ENCODE data around the gene ZHX3. TPM values are rescaled to one million over a fixed set of nuclear protein-coding genes. Genes with fewer than 3 reads are reported as not detected.

ZHX3 gene
- total RNA-seq, 1 experiment from 2014 or later: 21.5 TPM

DNA sequence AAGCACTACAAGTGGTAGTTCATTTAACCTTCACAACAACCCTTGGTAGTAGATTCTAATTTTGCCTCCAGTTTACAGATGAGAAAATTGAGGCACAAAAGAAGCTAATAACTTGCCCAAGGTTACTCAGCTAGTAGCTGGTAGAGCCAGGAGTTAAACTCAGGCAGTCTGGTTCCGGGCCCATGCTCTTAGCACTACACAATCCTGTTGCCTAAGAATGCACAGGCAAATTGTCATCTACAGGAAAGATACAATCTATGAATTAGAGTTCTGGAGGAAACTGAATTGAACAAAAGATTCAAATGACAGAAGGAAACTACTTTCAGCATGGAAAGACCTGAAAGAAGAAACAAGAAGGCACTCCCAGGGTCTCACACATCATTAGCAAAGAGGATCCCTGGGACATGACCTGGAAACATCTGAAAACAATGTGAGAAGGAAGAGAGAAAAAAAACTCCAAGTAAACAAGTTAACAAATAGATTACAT is 56.8 kb downstream of the ZHX3 start:
- intact Hi-C loops (cut with micrococcal nuclease; ENCODE audit: unreplicated experiment): no loop called here
- no peak overlapping the region for H2AFZ ChIP-seq
- no peaks in the 10 kb centered on the region for H3K4me1 ChIP-seq (replicated peaks; ENCODE audit: insufficient read depth)
- no peak for DNase-seq
- H3K27ac ChIP-seq: no peak overlapping the region
- no peaks in the 10 kb centered on the region for H3K79me2 ChIP-seq (ENCODE audit: low read depth)
- no peaks in the 10 kb centered on the region for H3K9me3 ChIP-seq (ENCODE audit: insufficient read depth, low read depth)
- BruUV-seq (replicated peaks): no TSS peak
- H3K4me2 ChIP-seq: no peak overlapping the region
- no peak overlapping the region for H3K4me3 ChIP-seq
- ChIA-PET POLR2A (ENCODE audit: unreplicated experiment) (no interaction called here), CTCF (interaction anchor here (0.5 kb wide), 1 partner anchor 272 kb away, joined by 5 read pairs; no protein-coding TSS in a partner anchor)
- no peaks in the 10 kb centered on the region for H3K36me3 ChIP-seq (ENCODE audit: low read depth)
- H4K20me1 ChIP-seq (ENCODE audit: insufficient read depth): no peaks in the 10 kb centered on the region
- no peaks in the 10 kb centered on the region for H3F3A ChIP-seq (ENCODE audit: insufficient read depth, low read depth)
- H3K27me3 ChIP-seq (ENCODE audit: insufficient read depth, low read depth): no peaks in the 10 kb centered on the region
- no peak for TF ChIP-seq EZH2 (IDR thresholded peaks at IDR 0.05; ENCODE audit: low read depth)
- TF ChIP-seq, protein P1, sequence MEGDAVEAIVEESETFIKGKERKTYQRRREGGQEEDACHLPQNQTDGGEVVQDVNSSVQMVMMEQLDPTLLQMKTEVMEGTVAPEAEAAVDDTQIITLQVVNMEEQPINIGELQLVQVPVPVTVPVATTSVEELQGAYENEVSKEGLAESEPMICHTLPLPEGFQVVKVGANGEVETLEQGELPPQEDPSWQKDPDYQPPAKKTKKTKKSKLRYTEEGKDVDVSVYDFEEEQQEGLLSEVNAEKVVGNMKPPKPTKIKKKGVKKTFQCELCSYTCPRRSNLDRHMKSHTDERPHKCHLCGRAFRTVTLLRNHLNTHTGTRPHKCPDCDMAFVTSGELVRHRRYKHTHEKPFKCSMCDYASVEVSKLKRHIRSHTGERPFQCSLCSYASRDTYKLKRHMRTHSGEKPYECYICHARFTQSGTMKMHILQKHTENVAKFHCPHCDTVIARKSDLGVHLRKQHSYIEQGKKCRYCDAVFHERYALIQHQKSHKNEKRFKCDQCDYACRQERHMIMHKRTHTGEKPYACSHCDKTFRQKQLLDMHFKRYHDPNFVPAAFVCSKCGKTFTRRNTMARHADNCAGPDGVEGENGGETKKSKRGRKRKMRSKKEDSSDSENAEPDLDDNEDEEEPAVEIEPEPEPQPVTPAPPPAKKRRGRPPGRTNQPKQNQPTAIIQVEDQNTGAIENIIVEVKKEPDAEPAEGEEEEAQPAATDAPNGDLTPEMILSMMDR (conservative IDR thresholded peaks at IDR 0.05): no peak
- 0 out of 2 replicates have a peak, but pooled peaks cover 4% of the 10 kb centered on the region for H3K9me2 ChIP-seq (ENCODE audit: insufficient read depth)

DNA sequence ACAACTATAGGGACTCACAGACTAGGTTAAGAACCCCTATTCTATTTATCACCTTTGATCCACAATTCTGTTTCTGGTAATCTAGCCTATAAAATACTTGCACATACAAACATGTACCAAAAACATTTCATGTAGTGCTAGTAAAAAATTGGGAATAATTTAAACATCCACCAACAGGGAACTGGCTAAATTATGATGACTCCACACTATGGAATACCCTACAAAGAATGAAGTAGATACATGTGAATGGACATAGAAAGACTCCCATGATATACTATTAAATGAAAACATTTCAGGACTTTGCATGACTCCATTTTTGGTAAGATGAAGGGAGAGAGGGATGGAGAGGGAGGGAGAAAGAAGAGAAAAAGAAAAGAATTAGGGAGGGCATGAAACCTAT is 58.2 kb downstream of the ZHX3 start:
- H3K36me3 ChIP-seq (ENCODE audit: low read depth): no peaks in the 10 kb centered on the region
- CTCF ChIA-PET: no interaction called here
- H3K4me2 ChIP-seq: no peak overlapping the region
- intact Hi-C loops (cut with micrococcal nuclease; ENCODE audit: unreplicated experiment): no loop called here
- H3K27me3 ChIP-seq (ENCODE audit: insufficient read depth, low read depth): no peaks in the 10 kb centered on the region
- TF ChIP-seq, protein P1 (conservative IDR thresholded peaks at IDR 0.05): no peak
- no peak for TF ChIP-seq EZH2 (IDR thresholded peaks at IDR 0.05; ENCODE audit: low read depth)
- H3K79me2 ChIP-seq (ENCODE audit: low read depth): no peaks in the 10 kb centered on the region
- no peak overlapping the region for H3K4me3 ChIP-seq
- no peaks in the 10 kb centered on the region for H4K20me1 ChIP-seq (ENCODE audit: insufficient read depth)
- H3K27ac ChIP-seq: no peak overlapping the region
- BruUV-seq (replicated peaks): no TSS peak
- no peaks in the 10 kb centered on the region for H3K9me3 ChIP-seq (ENCODE audit: insufficient read depth, low read depth)
- no peak for DNase-seq
- POLR2A ChIA-PET (ENCODE audit: unreplicated experiment): no interaction called here
- no peaks in the 10 kb centered on the region for H3K4me1 ChIP-seq (replicated peaks; ENCODE audit: insufficient read depth)
- H2AFZ ChIP-seq: no peak overlapping the region
- H3F3A ChIP-seq (ENCODE audit: insufficient read depth, low read depth): no peaks in the 10 kb centered on the region
- 0 out of 2 replicates have a peak, but pooled peaks cover 4% of the 10 kb centered on the region for H3K9me2 ChIP-seq (ENCODE audit: insufficient read depth)

DNA sequence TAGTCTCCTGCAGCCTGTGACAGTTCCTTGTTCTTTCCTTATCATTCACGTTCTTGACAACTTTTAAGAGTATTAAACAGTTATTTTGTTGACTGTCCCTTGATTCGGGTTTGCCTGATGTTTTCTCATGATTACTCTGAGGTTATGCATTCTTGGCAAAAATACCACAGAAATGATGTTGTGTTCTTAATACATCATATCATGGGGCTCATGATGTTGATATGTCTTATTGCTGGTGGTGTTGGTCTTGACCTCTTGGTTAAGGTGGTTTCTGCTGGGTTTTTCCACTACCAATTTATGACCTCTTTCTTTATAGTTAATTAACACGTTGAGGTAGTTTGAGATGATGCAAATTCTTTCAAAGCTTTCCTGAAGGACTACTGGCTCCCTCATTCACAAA is 59.1 kb downstream of the ZHX3 start:
- no peak overlapping the region for H3K4me3 ChIP-seq
- H3K27me3 ChIP-seq (ENCODE audit: insufficient read depth, low read depth): no peaks in the 10 kb centered on the region
- no peak overlapping the region for H3K27ac ChIP-seq
- no peaks in the 10 kb centered on the region for H3K9me3 ChIP-seq (ENCODE audit: insufficient read depth, low read depth)
- no peaks in the 10 kb centered on the region for H3K4me1 ChIP-seq (replicated peaks; ENCODE audit: insufficient read depth)
- intact Hi-C loops (cut with micrococcal nuclease; ENCODE audit: unreplicated experiment): no loop called here
- H3F3A ChIP-seq (ENCODE audit: insufficient read depth, low read depth): no peaks in the 10 kb centered on the region
- no peak overlapping the region for H2AFZ ChIP-seq
- no peaks in the 10 kb centered on the region for H3K36me3 ChIP-seq (ENCODE audit: low read depth)
- no peak for TF ChIP-seq EZH2 (IDR thresholded peaks at IDR 0.05; ENCODE audit: low read depth)
- TF ChIP-seq, protein P1 (conservative IDR thresholded peaks at IDR 0.05): no peak
- CTCF ChIA-PET: no interaction called here
- 0 out of 2 replicates have a peak, but pooled peaks cover 4% of the 10 kb centered on the region for H3K9me2 ChIP-seq (ENCODE audit: insufficient read depth)
- BruUV-seq (replicated peaks): no TSS peak
- H4K20me1 ChIP-seq (ENCODE audit: insufficient read depth): no peaks in the 10 kb centered on the region
- no peak overlapping the region for H3K4me2 ChIP-seq
- no peaks in the 10 kb centered on the region for H3K79me2 ChIP-seq (ENCODE audit: low read depth)
- POLR2A ChIA-PET (ENCODE audit: unreplicated experiment): no interaction called here
- DNase-seq: no peak

Measured in PC-9 (cell line).